OCI-LY1 (cell line): ENCODE data around the gene SHROOM3.

Experiments
- H2AFZ ChIP-seq: fragments of 200-600 bp; sonication (generic), shearing (Covaris generic); 2 replicates; pipeline ENCODE4 v1.6.0; 2014; ENCODE audit warnings: antibody characterized with exemption, mild to moderate bottlenecking, low read length
- H3F3A ChIP-seq: fragments of 200-600 bp; sonication (generic), shearing (Covaris generic); 2 replicates; pipeline ENCODE4 v1.6.0; 2014; ENCODE audit warnings: mild to moderate bottlenecking, antibody characterized with exemption, low read length, moderate library complexity; ENCODE audit not compliant: insufficient read depth
- H3K27ac ChIP-seq: fragments of 200-600 bp; sonication (generic); 2 replicates; pipeline ENCODE4 v1.5.1; 2014; ENCODE audit warnings: low read length, mixed run types, mild to moderate bottlenecking, low read depth; ENCODE audit not compliant: poor library complexity, severe bottlenecking
- H3K27me3 ChIP-seq: fragments of 200-600 bp; sonication (generic); 2 replicates; pipeline ENCODE4 v1.6.0; 2014; ENCODE audit warnings: antibody characterized with exemption, mild to moderate bottlenecking, low read length, moderate library complexity; ENCODE audit not compliant: insufficient read depth
- H3K36me3 ChIP-seq: fragments of 200-600 bp; sonication (generic); 2 replicates; pipeline ENCODE4 v1.6.1; 2014; ENCODE audit warnings: mild to moderate bottlenecking, antibody characterized with exemption, low read length, moderate library complexity, mixed read lengths; ENCODE audit not compliant: insufficient read depth
- H3K4me1 ChIP-seq: fragments of 200-600 bp; sonication (generic); 2 replicates; pipeline ENCODE4 v1.5.1; 2014; ENCODE audit warnings: mild to moderate bottlenecking, low read length, moderate library complexity; ENCODE audit not compliant: insufficient read depth, severe bottlenecking
- H3K4me2 ChIP-seq: fragments of 200-600 bp; sonication (generic), shearing (Covaris generic); 2 replicates; pipeline ENCODE4 v1.6.1; 2014; ENCODE audit warnings: low read length
- H3K4me3 ChIP-seq: fragments of 200-600 bp; sonication (generic); 2 replicates; pipeline ENCODE4 v1.5.1; 2014; ENCODE audit warnings: low read length, low read depth, mild to moderate bottlenecking, mixed read lengths; ENCODE audit not compliant: poor library complexity, severe bottlenecking
- H3K79me2 ChIP-seq: fragments of 200-600 bp; shearing (Covaris generic); 2 replicates; pipeline ENCODE4 v1.6.1; 2016; ENCODE audit warnings: mixed run types, low read length, mixed read lengths; ENCODE audit not compliant: insufficient read depth
- H3K9ac ChIP-seq: fragments of 200-600 bp; sonication (generic), shearing (Covaris generic); 2 replicates; pipeline ENCODE4 v1.6.1; 2014; ENCODE audit warnings: mild to moderate bottlenecking, low read length, mixed read lengths
- H3K9me2 ChIP-seq: fragments of 200-600 bp; sonication (generic), shearing (Covaris generic); 2 replicates; pipeline ENCODE4 v1.6.1; 2014; ENCODE audit warnings: low read depth, mild to moderate bottlenecking, low read length, mixed read lengths
- H3K9me3 ChIP-seq: fragments of 200-600 bp; shearing (Covaris generic); 2 replicates; pipeline ENCODE4 v1.6.1; 2014; ENCODE audit warnings: low read length, mixed read lengths
- H4K20me1 ChIP-seq: fragments of 200-600 bp; sonication (generic), shearing (Covaris generic); 2 replicates; pipeline ENCODE4 v1.6.0; 2016; ENCODE audit warnings: mild to moderate bottlenecking, low read length; ENCODE audit not compliant: insufficient read depth
- EZH2 ChIP-seq: fragments of 200-600 bp; sonication (generic), shearing (Covaris generic); IDR thresholded peaks from 2 replicates; pipeline ENCODE4 v1.8.0; 2017; ENCODE audit warnings: borderline replicate concordance, mixed run types, mild to moderate bottlenecking, antibody characterized with exemption, low read length, moderate library complexity, mixed read lengths
- TF ChIP-seq, protein P1 (sequence below): fragments of 200-600 bp; sonication (generic), shearing (Covaris generic); IDR thresholded peaks from 2 replicates; pipeline ENCODE4 v1.5.1; 2017; ENCODE audit warnings: mild to moderate bottlenecking, antibody characterized with exemption, low read length, moderate library complexity, mixed read lengths

The SHROOM3 gene

GRCh38 chr4:76831711-76832373 lies 396.8 kb downstream of the SHROOM3 start:
- no peaks in the 10 kb centered on the region for H3K36me3 ChIP-seq
- no peak overlapping the region for H3K4me2 ChIP-seq
- no peak overlapping the region for H3K27ac ChIP-seq

More at GRCh38 chr4:76831711-76832373, 396.8 kb downstream of the SHROOM3 start:
- Histone ChIP-seq H3K4me3 (no peak overlapping the region), H3K9ac (no peak overlapping the region), H3F3A (no peaks in the 10 kb centered on the region), H4K20me1 (no peaks in the 10 kb centered on the region), H3K4me1 (no peaks in the 10 kb centered on the region), H3K9me2 (no peaks in the 10 kb centered on the region), H3K9me3 (no peaks in the 10 kb centered on the region), H2AFZ (no peak overlapping the region), H3K79me2 (no peaks in the 10 kb centered on the region), H3K27me3 (no peaks in the 10 kb centered on the region)
- TF ChIP-seq, protein P1, sequence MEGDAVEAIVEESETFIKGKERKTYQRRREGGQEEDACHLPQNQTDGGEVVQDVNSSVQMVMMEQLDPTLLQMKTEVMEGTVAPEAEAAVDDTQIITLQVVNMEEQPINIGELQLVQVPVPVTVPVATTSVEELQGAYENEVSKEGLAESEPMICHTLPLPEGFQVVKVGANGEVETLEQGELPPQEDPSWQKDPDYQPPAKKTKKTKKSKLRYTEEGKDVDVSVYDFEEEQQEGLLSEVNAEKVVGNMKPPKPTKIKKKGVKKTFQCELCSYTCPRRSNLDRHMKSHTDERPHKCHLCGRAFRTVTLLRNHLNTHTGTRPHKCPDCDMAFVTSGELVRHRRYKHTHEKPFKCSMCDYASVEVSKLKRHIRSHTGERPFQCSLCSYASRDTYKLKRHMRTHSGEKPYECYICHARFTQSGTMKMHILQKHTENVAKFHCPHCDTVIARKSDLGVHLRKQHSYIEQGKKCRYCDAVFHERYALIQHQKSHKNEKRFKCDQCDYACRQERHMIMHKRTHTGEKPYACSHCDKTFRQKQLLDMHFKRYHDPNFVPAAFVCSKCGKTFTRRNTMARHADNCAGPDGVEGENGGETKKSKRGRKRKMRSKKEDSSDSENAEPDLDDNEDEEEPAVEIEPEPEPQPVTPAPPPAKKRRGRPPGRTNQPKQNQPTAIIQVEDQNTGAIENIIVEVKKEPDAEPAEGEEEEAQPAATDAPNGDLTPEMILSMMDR = no peak
- TF ChIP-seq EZH2 = no peak
